ENCODE results near the gene HSD17B12. TPM values are rescaled to one million over a fixed set of nuclear protein-coding genes. Genes with fewer than 3 reads are reported as not detected.
A peak's percentile ranks its signal among the peaks of the same experiment; 100 is the strongest.

Gene HSD17B12
- polyA plus RNA-seq, 1 donor from 2014 or later = 58.8 TPM

GRCh38 chr11:43718373-43718772, 37.8 kb downstream of the HSD17B12 start:
- Histone ChIP-seq H4K20me1 (ENCODE audit: insufficient read depth) (no peaks in the 10 kb centered on the region), H3F3A (ENCODE audit: insufficient read depth, low read length, poor library complexity, severe bottlenecking) (no peaks in the 10 kb centered on the region), H3K4me3 (ENCODE audit: low read length) (no peak overlapping the region), H3K9ac (ENCODE audit: low read length) (no peak overlapping the region), H3K4me2 (ENCODE audit: low read length) (no peak overlapping the region), H3K79me2 (replicated peaks; ENCODE audit: insufficient read depth, low read length) (peaks cover 9% of the 10 kb centered on the region), H2AFZ (ENCODE audit: low read depth, low read length) (no peak overlapping the region), H3K27me3 (ENCODE audit: insufficient read depth, low read depth, low read length) (no peaks in the 10 kb centered on the region), H3K9me2 (ENCODE audit: insufficient read depth, low read length) (no peaks in the 10 kb centered on the region), H3K9me3 (ENCODE audit: low read length) (no peaks in the 10 kb centered on the region), H3K27ac (ENCODE audit: low read length) (no peak overlapping the region), H3K36me3 (ENCODE audit: insufficient read depth, low read length) (no peaks in the 10 kb centered on the region)
- TF ChIP-seq RAD21 (conservative IDR thresholded peaks at IDR 0.05) (no peak), MXI1 (conservative IDR thresholded peaks at IDR 0.05; ENCODE audit: poor library complexity, severe bottlenecking) (no peak), TAF1 (IDR thresholded peaks at IDR 0.05; ENCODE audit: low read depth) (no peak), EZH2 (IDR thresholded peaks at IDR 0.05; ENCODE audit: borderline replicate concordance, insufficient read depth, low read length, poor library complexity, severe bottlenecking) (no peak), POLR2AphosphoS5 (IDR thresholded peaks at IDR 0.05) (no peak), EP300 (conservative IDR thresholded peaks at IDR 0.05; ENCODE audit: poor library complexity, severe bottlenecking) (no peak), SMC3 (conservative IDR thresholded peaks at IDR 0.05; ENCODE audit: poor library complexity) (no peak), REST (IDR thresholded peaks at IDR 0.05; ENCODE audit: borderline replicate concordance) (no peak), CTCF (IDR thresholded peaks at IDR 0.05; ENCODE audit: poor library complexity, severe bottlenecking) (no peak)

GRCh38 chr11:43723617-43724016, 43.1 kb downstream of the HSD17B12 start:
- peak overlapping the region; percentile 99 for H3K27ac ChIP-seq (ENCODE audit: low read length)
- H3K9ac ChIP-seq (ENCODE audit: low read length) = peak overlapping the region; percentile 73
- H4K20me1 ChIP-seq (ENCODE audit: insufficient read depth) = no peaks in the 10 kb centered on the region
- no peaks in the 10 kb centered on the region for H3K9me2 ChIP-seq (ENCODE audit: insufficient read depth, low read length)
- H3K9me3 ChIP-seq (ENCODE audit: low read length) = no peaks in the 10 kb centered on the region
- no peak overlapping the region for H2AFZ ChIP-seq (ENCODE audit: low read depth, low read length)
- H3F3A ChIP-seq (ENCODE audit: insufficient read depth, low read length, poor library complexity, severe bottlenecking) = peaks cover 12% of the 10 kb centered on the region
- H3K4me2 ChIP-seq (ENCODE audit: low read length) = peak overlapping the region; percentile 59
- peaks cover 3% of the 10 kb centered on the region for H3K36me3 ChIP-seq (ENCODE audit: insufficient read depth, low read length)
- no peaks in the 10 kb centered on the region for H3K27me3 ChIP-seq (ENCODE audit: insufficient read depth, low read depth, low read length)
- peak overlapping the region; percentile 55 for H3K4me3 ChIP-seq (ENCODE audit: low read length)
- TF ChIP-seq CTCF (IDR thresholded peaks at IDR 0.05; ENCODE audit: poor library complexity, severe bottlenecking) (no peak), SMC3 (conservative IDR thresholded peaks at IDR 0.05; ENCODE audit: poor library complexity) (peak; percentile 43), TAF1 (IDR thresholded peaks at IDR 0.05; ENCODE audit: low read depth) (no peak), EZH2 (IDR thresholded peaks at IDR 0.05; ENCODE audit: borderline replicate concordance, insufficient read depth, low read length, poor library complexity, severe bottlenecking) (no peak), MXI1 (conservative IDR thresholded peaks at IDR 0.05; ENCODE audit: poor library complexity, severe bottlenecking) (no peak), RAD21 (conservative IDR thresholded peaks at IDR 0.05) (peak; percentile 45), REST (IDR thresholded peaks at IDR 0.05; ENCODE audit: borderline replicate concordance) (peak; percentile 41), EP300 (conservative IDR thresholded peaks at IDR 0.05; ENCODE audit: poor library complexity, severe bottlenecking) (peak; percentile 95), POLR2AphosphoS5 (IDR thresholded peaks at IDR 0.05) (peak; percentile 66)
- peaks cover 9% of the 10 kb centered on the region for H3K79me2 ChIP-seq (replicated peaks; ENCODE audit: insufficient read depth, low read length)

All from neural cell (in vitro differentiated cells).